ENCODE data around the gene NHS.

The NHS gene

DNA sequence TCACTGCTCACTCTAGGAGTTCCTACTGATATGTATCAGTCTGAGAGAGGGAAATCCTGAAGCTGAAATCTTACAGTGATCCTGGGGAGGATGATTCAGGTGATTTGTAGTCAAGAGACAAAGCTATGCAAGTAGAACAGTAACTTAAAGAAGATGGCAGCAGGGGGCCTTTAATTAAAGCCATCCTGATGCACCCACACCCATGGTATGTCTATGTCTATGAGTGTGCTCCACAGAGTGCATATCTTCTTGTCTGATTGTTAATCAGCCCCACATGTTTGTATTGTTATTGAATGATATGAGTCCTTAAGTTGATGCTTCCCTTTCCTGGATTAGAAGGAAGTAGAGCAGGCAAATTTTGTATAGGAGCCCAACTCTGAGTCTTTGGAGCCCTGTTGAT, 78.8 kb downstream of the NHS start:
- no peak for FAIRE-seq

DNA sequence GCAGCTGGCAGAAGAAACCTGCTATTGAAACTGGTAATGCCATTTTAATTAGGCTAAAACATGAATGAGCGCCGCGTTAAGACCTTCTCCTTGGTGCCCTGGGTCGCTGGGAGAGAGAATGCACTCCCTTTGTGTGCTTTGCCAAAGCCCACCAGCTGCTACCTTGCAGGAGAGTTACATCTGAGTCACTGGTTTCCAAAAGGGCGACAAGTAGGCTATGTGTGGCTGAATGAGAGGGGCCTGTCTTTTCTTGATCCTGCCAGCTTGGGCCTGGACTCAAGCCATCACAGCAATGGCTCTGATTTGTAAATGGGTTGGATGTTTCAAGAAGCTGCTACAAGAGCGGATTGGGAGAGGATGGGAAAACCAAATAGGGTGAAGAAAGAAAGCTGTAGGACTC, 81.5 kb downstream of the NHS start:
- no peak for FAIRE-seq

DNA sequence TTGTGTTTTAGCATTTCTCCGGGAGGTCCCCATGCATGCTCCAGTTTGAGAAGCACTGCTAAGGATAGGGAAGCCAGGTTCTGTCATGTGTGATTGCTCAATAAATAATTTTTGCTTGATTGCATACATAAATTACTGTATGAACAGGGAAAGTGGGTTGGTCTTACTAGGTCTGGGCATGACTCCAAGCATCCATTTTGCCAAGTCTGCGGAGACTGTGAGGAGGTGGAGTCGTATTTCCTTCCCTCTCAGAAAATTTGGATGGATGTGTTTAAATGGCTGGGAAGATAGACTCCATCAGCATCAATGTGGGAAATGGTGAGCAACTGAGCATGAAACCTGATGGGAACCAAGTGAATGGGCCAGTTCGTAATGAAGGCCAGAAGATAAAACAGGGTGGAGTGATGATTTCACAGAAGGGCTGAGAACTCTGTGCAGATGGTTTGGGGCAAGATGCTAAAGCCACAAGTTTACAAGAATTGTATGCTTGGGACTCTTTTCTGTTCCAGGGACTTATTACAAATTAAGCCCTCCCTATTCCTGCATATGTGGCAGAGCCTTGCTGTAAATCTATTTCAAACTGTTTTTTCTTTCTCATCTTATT, 84.1 kb downstream of the NHS start:
- no peak for FAIRE-seq

DNA sequence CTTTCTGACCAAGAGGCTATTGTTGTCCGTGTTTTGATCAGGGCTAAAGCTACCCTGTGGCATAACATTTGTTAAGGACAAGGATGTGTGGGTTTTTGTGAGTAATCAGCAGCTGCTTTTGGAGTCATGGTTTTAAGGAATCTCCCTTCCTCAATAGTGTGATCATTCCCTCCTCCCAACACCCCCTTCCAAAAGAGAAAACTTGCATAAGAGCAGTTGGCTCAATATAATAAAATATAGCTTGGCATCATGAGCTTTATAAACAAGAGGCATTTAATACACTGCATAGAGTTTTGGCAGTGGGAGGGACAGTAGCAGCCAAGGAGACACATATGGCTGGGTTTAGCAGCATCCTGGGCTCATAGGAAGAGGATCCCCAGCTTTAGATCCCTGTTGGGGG, 84.7 kb downstream of the NHS start:
- no peak for FAIRE-seq

DNA sequence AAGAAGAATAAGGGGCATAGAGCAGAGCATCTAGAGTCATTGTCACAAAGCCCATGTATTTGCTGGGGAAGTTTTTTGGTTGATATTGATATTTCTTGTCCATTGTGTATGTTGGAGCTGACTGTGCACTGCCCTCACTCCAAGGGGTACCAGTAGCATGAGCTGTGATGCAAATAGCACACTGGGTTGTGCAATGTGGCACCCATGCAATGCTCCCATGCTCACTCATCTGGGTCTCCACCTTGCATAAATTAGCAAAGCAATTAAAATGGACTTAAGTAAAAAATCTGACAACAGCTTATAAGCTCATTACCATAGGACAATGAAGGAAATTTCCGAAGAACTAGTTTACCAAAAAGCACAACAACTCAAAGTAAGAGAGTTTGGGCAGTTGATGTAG, 87.9 kb downstream of the NHS start:
- FAIRE-seq = no peak

DNA sequence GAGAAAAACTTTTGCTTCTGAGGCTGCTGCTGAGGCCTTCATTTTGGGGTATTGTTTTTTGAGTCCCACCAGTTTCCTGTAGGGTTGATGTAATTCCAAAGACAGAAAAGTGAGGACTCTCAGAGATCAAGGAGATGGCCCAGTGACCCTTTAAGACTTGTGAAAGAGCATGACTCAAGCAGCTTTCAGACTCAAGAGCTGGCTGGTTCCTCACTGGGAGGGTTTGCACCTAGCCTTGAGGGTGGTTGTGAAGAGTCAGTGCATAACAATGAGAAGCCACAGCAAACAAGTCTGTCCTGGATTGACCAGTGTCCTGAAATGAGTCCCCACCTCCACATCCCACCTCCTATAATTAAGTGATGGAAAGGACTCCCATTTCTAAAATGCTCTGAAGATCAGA, 89.2 kb downstream of the NHS start:
- FAIRE-seq = no peak

DNA sequence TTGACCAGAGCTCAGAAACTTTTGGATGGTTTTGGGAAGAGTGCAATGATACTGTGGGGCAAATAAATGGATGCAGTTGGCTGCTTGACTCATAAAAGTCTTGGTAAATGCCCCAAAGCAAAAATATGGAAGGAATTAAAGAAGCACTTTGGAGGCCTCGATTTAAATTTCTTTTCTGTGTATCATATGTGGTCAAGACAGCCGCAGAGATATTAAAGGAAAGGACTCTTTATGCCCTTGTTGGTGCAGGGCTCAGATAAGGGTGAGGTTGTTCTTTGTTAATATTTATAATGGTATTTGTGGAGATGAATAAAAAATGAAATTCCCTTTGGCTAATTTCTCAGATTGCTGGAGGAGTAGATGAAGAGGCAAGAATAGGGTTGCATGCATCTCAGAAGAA, 90.2 kb downstream of the NHS start:
- no peak for FAIRE-seq

DNA sequence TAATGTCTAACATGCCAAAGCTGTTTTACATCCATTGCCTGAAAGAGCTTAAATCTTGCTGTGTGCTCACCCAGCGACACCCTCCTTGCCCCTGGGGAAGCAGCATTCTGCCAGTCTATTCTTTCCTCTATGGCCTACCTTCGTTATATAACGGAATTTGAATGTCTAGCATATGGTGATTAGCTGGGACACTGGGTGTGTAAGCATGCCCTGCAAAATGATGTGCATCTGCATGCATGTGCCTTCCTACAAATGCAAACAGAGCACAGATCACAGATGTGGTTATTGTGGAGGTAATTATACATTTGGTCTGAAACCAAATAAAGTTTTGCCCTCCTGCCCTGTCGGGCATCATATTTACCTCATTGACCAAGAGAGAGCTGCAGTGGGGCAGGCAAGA, 90.8 kb downstream of the NHS start:
- FAIRE-seq = no peak

DNA sequence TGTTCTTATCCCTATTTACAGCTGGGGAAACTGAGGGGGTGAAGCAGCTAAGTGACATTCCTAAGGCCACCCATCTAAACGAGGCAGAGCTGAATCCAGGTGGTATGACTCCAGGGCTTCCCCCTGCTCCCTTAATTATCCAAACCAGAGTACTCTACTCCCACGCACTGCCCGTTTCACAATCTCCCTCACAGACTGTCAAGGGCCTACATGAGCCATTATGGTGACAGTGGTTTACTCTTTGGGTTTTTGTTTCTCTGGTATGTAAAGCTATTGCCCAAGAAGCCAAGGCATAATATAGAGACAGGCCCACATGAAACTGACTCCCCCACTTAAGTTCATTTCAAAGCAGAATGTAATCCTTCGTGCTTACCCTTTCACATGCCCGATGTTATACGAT, 95.1 kb downstream of the NHS start:
- no peak for FAIRE-seq

DNA sequence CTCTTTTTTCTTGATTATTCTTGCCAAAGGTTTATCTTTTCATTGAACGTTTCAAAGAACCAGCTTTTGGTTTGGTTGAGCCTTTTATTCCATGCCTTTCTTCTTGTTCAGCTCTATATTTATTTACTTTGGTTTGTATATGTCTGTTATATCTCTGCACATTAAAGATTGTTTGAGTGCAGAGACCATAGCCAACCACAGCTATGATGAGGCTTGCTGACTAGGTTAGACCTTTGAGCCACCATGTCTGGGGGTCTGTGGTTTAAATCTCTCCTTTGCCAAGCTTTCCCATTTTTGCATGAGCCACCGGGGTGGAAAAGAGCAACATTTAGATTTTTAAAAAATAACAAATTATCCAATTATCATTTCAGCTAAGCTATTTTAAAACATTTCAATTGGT, 96.1 kb downstream of the NHS start:
- no peak for FAIRE-seq

DNA sequence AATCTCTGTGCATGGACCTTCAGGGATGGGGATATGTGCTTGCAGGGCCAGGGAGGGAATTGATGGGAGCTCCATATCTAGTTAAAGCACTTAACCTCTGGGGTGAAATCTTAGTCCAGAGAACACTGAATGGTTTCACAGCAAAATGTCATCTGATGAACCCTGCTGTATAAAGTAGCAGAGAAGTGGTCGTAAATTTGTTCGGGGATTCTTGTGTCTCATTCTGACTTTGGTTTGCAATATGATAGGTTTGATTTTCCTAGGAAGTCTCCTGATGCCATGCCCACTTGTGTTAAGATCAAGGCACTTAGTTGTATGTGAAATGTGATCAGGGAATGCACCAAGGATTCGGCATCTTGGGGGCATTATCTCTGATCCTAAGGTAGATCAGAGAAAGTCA, 96.9 kb downstream of the NHS start:
- no peak for FAIRE-seq

DNA sequence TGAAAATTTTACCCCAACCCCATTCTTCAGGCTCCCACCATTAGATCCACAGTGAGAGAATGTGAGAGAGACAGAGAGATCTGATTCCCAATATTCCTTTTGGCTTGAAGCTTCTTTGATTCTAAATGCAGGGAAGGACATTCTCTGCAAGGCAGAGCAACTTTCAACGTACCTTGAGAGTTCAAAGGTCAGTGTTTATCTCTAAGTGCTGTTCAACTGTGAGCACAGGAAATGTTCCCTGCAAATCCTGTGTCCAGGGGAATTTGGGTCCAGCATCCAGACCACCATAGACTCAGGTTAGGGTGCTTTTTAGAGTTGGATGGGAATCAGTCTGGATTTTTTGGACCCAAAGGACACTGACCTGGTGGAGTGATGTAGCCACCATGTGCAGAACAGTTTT, 97.4 kb downstream of the NHS start:
- FAIRE-seq = no peak

DNA sequence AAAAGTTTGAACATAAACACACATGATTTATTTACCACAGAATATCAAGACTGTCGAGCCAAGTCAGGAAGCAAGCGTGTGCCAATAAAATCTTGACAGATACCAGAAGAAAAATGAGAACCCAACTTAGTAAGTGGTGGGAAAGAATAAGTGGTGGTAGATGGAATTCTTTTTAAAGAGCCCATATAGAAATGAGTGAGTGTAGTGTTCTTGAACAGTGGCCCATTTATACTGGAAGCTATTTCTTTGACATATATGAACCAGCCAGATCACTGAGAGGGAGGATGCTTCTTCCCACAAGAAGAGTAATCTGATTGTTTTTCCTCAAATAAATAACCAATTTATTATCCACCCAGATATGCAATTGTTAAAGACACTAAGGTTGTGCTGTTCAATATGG, 98.0 kb downstream of the NHS start:
- no peak for FAIRE-seq

DNA sequence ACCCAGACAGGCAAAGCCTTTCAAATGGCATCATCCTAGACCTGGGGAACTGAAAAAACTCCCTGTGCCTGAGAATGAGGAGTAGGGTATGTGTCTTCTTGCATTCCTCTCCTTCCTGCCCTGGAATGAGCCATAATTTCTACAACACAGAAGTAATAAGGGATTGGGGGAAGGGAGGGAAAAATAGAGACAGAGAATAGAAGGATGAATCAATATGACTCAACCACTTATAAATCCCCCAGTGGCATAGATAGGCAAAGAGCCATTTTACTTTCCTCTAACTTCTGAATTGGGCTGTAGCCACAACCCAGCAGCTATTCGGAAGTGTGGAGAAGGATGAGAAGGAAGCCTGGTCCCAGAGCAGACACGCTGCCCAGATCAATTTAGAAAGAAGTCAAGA, 99.9 kb downstream of the NHS start:
- no peak for FAIRE-seq

DNA sequence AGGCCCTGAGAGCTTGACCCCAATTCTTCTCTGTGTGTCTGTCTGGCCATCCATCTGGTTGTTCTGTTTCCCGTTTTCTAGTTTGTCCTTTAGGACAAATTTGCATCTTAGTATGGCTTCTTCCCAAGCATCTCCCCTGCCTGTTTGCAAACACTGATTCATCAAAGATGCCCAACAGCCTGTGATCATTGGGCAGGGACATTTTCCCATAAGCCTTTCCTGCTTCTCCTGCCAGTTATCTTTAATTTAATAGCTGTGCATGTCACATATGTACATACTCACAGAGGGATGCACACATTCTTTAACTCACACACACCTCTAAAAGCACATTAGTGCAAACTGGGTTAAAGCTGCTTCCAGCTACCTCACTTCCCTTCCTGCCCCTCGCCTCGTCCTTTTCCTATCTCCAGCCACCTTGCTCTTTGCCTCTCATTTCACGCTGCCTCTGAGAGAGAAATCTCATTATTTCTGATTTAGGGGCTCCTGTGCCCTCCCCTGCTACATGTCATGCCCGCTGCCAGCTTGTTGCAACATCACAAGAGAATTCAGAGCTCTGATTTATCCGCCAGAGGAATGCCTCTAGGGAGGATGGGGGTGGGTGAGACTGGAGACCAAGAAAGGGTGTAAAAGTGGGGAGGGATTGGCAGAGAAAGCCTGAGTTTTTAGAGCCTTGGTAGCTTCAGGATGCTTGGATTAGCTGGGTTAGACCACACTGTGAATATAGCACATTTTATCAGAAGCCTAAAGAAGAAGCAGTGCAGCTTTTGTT, 100.6 kb downstream of the NHS start:
- no peak for FAIRE-seq

DNA sequence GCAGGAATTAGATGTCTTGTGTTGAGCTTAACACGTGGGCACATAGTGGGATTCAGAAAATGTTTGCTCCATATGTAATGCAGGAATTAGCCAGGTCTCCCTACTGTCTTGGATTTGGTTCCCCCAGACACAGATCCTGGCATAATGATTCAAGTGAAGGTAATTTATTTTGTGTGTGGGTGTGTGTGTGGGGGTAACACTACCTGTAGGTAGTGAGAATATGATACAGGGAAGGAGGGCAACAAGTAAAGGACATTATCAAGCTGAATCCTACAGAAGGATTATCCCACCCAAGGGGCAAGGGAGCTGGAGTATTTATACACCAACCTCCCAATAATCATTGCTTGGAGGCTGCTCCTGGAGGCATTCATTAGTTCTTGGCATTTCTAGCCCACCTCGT, 101.4 kb downstream of the NHS start:
- no peak for FAIRE-seq

DNA sequence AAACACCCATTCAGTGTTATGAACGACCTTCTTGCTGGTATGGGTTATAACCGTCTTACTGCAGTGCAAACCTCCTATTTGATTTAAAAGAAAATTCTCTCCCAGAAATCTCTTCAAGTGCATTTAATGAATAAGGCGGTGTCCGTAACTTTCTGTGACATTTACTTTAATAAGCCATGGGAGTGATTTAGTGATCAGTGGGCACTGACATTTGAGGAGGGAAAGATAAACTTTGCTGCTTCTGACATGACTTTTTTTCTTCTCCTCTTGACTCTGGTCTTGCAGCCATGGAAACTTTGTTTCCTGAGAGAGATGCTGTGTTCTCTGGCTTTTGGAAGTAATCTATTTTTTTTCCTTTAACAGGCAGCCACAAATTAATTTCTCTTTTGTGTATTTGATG, 106.1 kb downstream of the NHS start:
- no peak for FAIRE-seq

DNA sequence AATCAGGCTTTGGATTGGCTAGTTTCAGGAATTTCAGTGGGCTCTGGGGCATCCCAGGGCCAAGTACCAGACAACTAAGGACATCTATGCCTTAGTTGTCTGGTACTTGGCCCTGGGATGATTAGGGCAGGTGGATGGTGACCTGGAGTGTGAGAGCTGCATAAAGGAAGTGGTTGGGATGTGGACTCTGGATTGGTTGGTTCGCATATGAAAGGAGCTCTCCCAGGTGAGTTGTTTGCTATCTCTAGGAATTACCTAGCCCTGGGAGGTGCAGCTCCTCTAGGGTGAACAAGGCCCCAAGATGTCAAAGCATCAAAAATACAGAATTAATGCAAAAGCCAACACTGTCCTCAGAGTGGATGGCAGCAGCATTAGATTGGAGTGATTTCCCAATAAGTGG, 109.6 kb downstream of the NHS start:
- no peak for FAIRE-seq

DNA sequence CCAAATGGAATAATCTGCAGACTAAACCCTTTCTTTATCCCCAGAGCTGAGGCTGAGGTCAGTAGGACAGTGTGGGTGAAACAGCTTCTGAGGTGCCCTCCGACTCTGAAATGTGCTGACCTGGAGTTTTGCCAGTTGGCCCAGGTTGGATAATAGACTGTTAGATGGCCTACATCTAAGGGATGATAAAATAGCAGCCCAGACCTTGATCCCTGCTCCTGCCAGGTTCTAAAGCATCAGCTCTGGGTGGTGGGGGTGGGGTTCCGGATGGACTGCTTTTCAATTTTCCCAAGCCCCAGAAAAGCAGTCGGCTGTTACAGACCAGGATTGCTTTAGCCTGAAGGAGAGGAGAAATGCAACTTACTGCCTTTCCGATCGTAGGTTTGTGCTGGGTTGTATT, 110.4 kb downstream of the NHS start:
- no peak for FAIRE-seq

DNA sequence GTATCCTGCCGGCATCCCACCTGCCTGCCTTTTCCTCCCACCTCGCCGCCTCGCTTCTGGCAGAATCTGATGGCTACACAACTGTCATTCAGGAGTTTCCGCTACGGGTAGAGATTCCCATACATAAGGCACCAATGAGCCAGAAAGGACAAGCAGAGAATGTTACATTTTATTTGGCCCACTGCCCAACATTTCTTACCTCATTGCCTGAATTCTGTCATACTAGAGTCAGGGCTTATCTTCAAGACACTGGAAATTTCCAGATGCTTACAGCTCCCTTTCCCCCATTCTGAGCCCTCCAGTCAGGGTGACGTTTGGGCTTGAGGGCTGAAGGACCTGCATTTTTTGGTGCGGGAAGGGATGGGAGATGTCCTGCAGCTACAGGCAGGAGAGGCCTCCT, 113.0 kb downstream of the NHS start:
- FAIRE-seq = no peak

DNA sequence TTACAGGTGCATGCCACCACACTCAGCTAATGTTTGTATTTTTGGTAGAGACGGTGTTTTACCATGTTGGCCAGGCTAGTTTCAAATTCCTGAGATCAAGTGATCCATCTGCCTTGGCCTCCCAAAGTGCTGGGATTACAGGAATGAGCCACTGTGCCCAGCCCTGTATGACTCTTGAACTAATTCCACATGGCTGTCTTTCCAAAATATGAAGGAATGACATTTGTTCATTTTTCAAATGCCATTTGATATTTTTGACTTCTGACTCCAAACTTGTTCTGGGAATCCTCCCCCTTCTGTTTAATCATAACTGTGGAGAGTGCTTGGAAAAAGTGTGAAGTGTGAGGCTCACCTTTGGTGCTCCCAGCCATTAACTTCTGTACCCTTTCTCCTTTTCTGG, 119.2 kb downstream of the NHS start:
- FAIRE-seq = no peak

DNA sequence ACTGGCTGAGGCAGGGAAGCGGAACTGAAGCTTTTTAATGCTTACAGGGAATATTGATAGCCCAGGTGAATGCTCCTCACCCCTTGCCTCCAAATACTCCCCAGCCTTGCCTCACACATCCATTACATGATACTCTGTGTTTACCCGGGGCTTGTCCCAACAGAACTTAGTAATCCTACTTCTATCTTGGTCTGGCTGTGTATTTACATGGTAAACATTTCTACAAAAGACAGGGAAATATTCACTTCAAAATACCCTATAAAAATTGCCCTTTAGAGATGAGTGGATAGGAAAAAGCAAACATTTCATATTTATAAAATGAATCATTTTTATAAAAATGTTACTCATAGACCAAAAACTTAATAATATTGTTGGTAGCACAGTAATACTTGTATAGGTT, 120.1 kb downstream of the NHS start:
- no peak for FAIRE-seq

DNA sequence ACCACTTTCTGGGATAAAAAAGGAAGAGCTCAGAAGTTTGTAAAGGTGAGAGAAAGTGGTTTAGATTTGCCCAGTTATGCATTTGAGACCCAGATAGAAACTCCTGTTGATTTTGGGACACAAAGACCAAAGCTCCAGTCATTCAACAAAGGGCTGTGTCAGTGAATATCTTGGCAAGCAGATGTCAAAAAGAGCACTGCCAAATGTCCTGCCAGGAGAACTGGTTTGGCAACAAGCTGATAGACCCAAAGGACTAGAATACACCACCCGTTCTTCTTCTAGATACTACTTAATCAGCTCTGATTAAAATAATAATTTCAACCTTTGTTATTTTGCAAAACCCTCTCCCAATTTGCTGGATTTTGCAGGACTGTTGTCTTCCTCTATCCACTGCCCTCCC, 121.4 kb downstream of the NHS start:
- no peak for FAIRE-seq

DNA sequence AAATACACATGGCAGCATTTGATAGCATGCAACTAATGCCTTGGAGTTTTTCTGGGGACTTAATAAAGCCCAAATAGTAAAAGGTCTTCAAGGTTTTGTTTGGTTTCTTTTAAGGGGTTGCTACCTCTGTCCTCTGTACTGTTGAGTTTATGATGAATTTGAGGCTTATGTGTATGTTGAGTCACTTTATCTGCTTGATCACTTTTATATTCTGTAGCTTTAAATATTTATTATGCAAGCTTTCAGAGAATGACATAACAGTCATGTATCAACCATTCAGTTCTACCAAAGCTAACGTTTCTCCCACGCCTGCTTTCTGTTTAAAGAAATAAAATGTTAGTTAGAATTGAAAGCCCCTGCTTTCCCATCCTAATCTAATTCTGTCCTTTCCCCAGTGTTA, 122.2 kb downstream of the NHS start:
- no peak for FAIRE-seq

DNA sequence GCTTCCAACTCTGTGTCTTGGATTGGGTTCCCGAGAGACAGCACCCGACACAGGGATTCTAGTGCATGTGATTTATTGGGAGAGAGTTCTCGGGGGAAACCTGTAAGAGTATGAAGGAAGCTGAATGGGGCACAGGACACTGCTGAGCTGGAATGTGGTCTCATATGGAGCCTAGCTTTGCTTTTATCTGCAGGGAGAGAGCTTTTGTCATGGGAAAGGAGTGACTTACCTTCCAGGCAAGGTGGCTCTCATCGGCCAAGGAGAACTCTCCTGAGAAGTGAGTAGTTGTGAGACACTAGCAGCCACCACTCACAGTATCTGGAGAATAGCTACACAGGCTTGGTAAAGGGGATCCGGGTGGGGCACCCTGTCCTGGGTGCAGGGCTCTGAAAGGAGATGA, 124.5 kb downstream of the NHS start:
- no peak for FAIRE-seq
